SK-N-SH (cell line): Measurements from ENCODE around the gene CYP26B1. TPM values are rescaled to one million over a fixed set of nuclear protein-coding genes. Genes with fewer than 3 reads are reported as not detected.

Experiments used
- CTCF ChIA-PET: fragments of 300-600, 350-600 bp; formaldehyde crosslinking; extraction: SDS; loops from one replicate; lab custom pipeline; 2021; lab: Yijun Ruan, JAX
- POLR2A ChIA-PET: fragments of 350-600 bp; sonication (Branson Sonifier 250); formaldehyde crosslinking; extraction: SDS; loops from one replicate; lab custom pipeline; 2020; ENCODE audit warnings: antibody characterized with exemption, inconsistent platforms; lab: Yijun Ruan, JAX
- DNase-seq: peaks from one replicate; pipeline ENCODE4 v3.0.0; 2012
- H2AFZ ChIP-seq: fragments of 200-600 bp; sonication (generic); 2 replicates; pipeline ENCODE4 v1.8.1; 2016; ENCODE audit warnings: antibody characterized with exemption, mild to moderate bottlenecking, low read depth
- H3F3A ChIP-seq: fragments of 200-600 bp; sonication (generic); replicated peaks from 2 replicates; pipeline ENCODE3; 2016; ENCODE audit warnings: antibody characterized with exemption, mild to moderate bottlenecking; ENCODE audit not compliant: insufficient read depth
- H3K27ac ChIP-seq, 2 experiments: fragments of 200-500 bp in 1 of 2; fragments of 200-600 bp in 1 of 2; sonication (Bioruptor generic) in 1 of 2; sonication (generic), shearing (Covaris generic) in 1 of 2; 2 replicates each; pipeline versions ENCODE4 v1.5.1 to v1.6.1; 2014 to 2016; ENCODE audit warnings: low read depth in 2 of 2, inconsistent platforms in 1 of 2, low read length in 1 of 2, mild to moderate bottlenecking in 1 of 2, mixed read lengths in 1 of 2
- H3K27me3 ChIP-seq: fragments of 200-600 bp; sonication (generic), shearing (Covaris generic); 2 replicates; pipeline ENCODE4 v1.6.1; 2016; ENCODE audit warnings: mixed run types; ENCODE audit not compliant: insufficient read depth
- H3K36me3 ChIP-seq, 2 experiments: fragments of 200-500 bp in 1 of 2; fragments of 200-600 bp in 1 of 2; sonication (Bioruptor generic) in 1 of 2; sonication (generic) in 1 of 2; replicated peaks in 1 of 2; 2 replicates each; pipeline versions ENCODE3 to v1.5.1; 2014 to 2016; ENCODE audit warnings: low read length in 1 of 2, mild to moderate bottlenecking in 1 of 2; ENCODE audit not compliant: insufficient read depth in 2 of 2, control insufficient read depth in 1 of 2
- H3K4me1 ChIP-seq, 2 experiments: fragments of 200-500 bp in 1 of 2; fragments of 200-600 bp in 1 of 2; sonication (Bioruptor generic) in 1 of 2; sonication (generic), shearing (Covaris generic) in 1 of 2; 2 replicates each; pipeline versions ENCODE4 v1.5.1 to v1.6.1; 2014 to 2016; ENCODE audit warnings: low read depth in 1 of 2, low read length in 1 of 2, mixed run types in 1 of 2; ENCODE audit not compliant: insufficient read depth in 2 of 2, control insufficient read depth in 1 of 2
- H3K4me2 ChIP-seq: fragments of 200-600 bp; sonication (generic), shearing (Covaris generic); 2 replicates; pipeline ENCODE4 v1.6.1; 2017; ENCODE audit warnings: mixed run types
- H3K4me3 ChIP-seq, 2 experiments: fragments of 200-500 bp in 1 of 2; fragments of 200-600 bp in 1 of 2; sonication (Bioruptor generic) in 1 of 2; sonication (generic), shearing (Covaris generic) in 1 of 2; 2 replicates each; pipeline versions ENCODE4 v1.5.1 to v1.8.1; 2014 to 2016; ENCODE audit warnings: low read depth in 2 of 2, inconsistent platforms in 1 of 2, low read length in 1 of 2, mild to moderate bottlenecking in 1 of 2, mixed read lengths in 1 of 2, moderate library complexity in 1 of 2
- H3K79me2 ChIP-seq: fragments of 200-600 bp; sonication (generic); 2 replicates; pipeline ENCODE4 v1.8.1; 2017; ENCODE audit warnings: mild to moderate bottlenecking; ENCODE audit not compliant: insufficient read depth
- H3K9ac ChIP-seq: fragments of 200-600 bp; sonication (generic); 2 replicates; pipeline ENCODE4 v1.6.1; 2017; ENCODE audit warnings: mixed run types
- H3K9me2 ChIP-seq: fragments of 200-600 bp; sonication (generic); 2 replicates; pipeline ENCODE4 v1.6.1; 2017; ENCODE audit warnings: mixed run types
- H3K9me3 ChIP-seq: fragments of 200-600 bp; sonication (generic); 2 replicates; pipeline ENCODE4 v1.6.1; 2017; ENCODE audit warnings: mixed run types, mild to moderate bottlenecking, moderate library complexity
- H4K20me1 ChIP-seq: fragments of 200-600 bp; sonication (generic); 2 replicates; pipeline ENCODE4 v1.6.1; 2017; ENCODE audit warnings: mild to moderate bottlenecking, mixed run types; ENCODE audit not compliant: insufficient read depth
- EP300 ChIP-seq, 2 experiments: IDR thresholded peaks; 2 replicates each; pipeline versions ENCODE4 v1.4.0 to v1.6.1; 2012; ENCODE audit warnings: borderline replicate concordance in 1 of 2, low read depth in 1 of 2, low read length in 1 of 2
- EZH2phosphoT487 ChIP-seq: fragments of 200-600 bp; sonication (generic); IDR thresholded peaks from 2 replicates; pipeline ENCODE4 v1.6.1; 2017; ENCODE audit warnings: low read depth, mixed run types, mild to moderate bottlenecking, antibody characterized with exemption, moderate library complexity, borderline replicate concordance
- FOSL2 ChIP-seq: IDR thresholded peaks from 2 replicates; pipeline ENCODE4 v1.4.0; 2012; ENCODE audit warnings: low read depth, mild to moderate bottlenecking, moderate library complexity, borderline replicate concordance
- GATA2 ChIP-seq: sonication (generic); formaldehyde crosslinking; IDR thresholded peaks from 2 replicates; pipeline ENCODE4 v1.5.0; 2020; ENCODE audit warnings: mild to moderate bottlenecking, missing genetic modification reagents
- POLR2AphosphoS5 ChIP-seq: IDR thresholded peaks from 2 replicates; pipeline ENCODE4 v1.6.1; 2012; ENCODE audit warnings: low read depth, low read length
- REST ChIP-seq: IDR thresholded peaks from 2 replicates; pipeline ENCODE4 v1.6.1; 2012; ENCODE audit warnings: mild to moderate bottlenecking, low read depth, low read length, moderate library complexity
- SMC3 ChIP-seq: IDR thresholded peaks from 2 replicates; pipeline ENCODE4 v1.6.1; 2012; ENCODE audit warnings: low read depth, low read length, improper control_type of control experiment
- TCF12 ChIP-seq: IDR thresholded peaks from 2 replicates; pipeline ENCODE4 v1.4.0; 2012
- WGBS: methylation state at CpG from one replicate; pipeline ENCODE4 v1.1.6; 2017; ENCODE audit warnings: low lambda C conversion rate; 5-methylcytosine and 5-hydroxymethylcytosine counted together
- polyA plus RNA-seq, 3 experiments: library from polyadenylated mRNA; depleted of rRNA; stranded (reverse); fragments of >200 nt; gene quantifications; 2 replicates each; pipeline ENCODE4 v1.2.3, GENCODE V29; 2012

CYP26B1 gene
- polyA plus RNA-seq, 1 of the 3 experiments (the other 2 are of a cell fraction) = 0.33 TPM

GRCh38 chr2:72144632-72145288, 2.9 kb downstream of the CYP26B1 start:
- TF ChIP-seq POLR2AphosphoS5 (no peak), GATA2 (CRISPR knock-in tag) (no peak), EP300 (IDR thresholded peaks at IDR 0.05; ENCODE audit: borderline replicate concordance in 1 of 2, low read depth in 1 of 2, low read length in 1 of 2) (no peak), EZH2phosphoT487 (peak; percentile 72; the same call in 1 of the 2 replicates)
- TF ChIP-seq, all 33 proteins: peak for 1
- H3K36me3 ChIP-seq = no peaks in the 10 kb centered on the region
- H3K27ac ChIP-seq = no peak overlapping the region
- H4K20me1 ChIP-seq = no peaks in the 10 kb centered on the region
- H2AFZ ChIP-seq = peak overlapping the region; percentile 57; the same call in 1 of the 2 replicates
- H3K4me2 ChIP-seq = peak overlapping the region; percentile 79
- peaks cover 4 to 26% of the 10 kb centered on the region in 2 experiments; a peak in 2 of 4 replicates for H3K4me1 ChIP-seq
- peak; percentile 67 for DNase-seq
- no peaks in the 10 kb centered on the region for H3K79me2 ChIP-seq
- H3K9me3 ChIP-seq = no peaks in the 10 kb centered on the region
- H3K4me3 ChIP-seq = peak overlapping the region; percentile 15 to 41
- ChIA-PET POLR2A (no interaction called here), CTCF (interaction anchor here (0.5 to 0.7 kb wide), 2 partner anchors 417 to 599 kb away, joined by 3 read pairs; no protein-coding TSS in a partner anchor)
- H3K9me2 ChIP-seq = no peaks in the 10 kb centered on the region
- H3K27me3 ChIP-seq = peaks cover 55% of the 10 kb centered on the region
- WGBS = 2% methylated on average over 24 of the region's 63 CpGs
- no peaks in the 10 kb centered on the region for H3F3A ChIP-seq
- H3K9ac ChIP-seq = no peak overlapping the region

- DNase-seq = no peak
- TF ChIP-seq FOSL2 (no peak), SMC3 (no peak), TCF12 (no peak), REST (no peak)
- H3K27me3 ChIP-seq = peaks cover 50% of the 10 kb centered on the region
- no peaks in the 10 kb centered on the region for H3K36me3 ChIP-seq
- H3K9me2 ChIP-seq = no peaks in the 10 kb centered on the region
- H4K20me1 ChIP-seq = no peaks in the 10 kb centered on the region
- 0 out of 2 replicates have a peak overlapping the region, but pooled peaks have one; percentile 79 for H3K4me2 ChIP-seq
- no peak overlapping the region for H3K27ac ChIP-seq
- H3K79me2 ChIP-seq = no peaks in the 10 kb centered on the region
- no peak overlapping the region for H2AFZ ChIP-seq
- CTCF ChIA-PET = no interaction called here
- no peaks in the 10 kb centered on the region for H3F3A ChIP-seq
- no peak overlapping the region for H3K9ac ChIP-seq
- no peaks in the 10 kb centered on the region for H3K9me3 ChIP-seq
- POLR2A ChIA-PET = no interaction called here
- H3K4me3 ChIP-seq = peak overlapping the region in 1 of 2 experiments; percentile 15; a peak in 1 of 4 replicates
- peaks cover 0 to 21% of the 10 kb centered on the region in 2 experiments; a peak in 2 of 4 replicates for H3K4me1 ChIP-seq
- 24% methylated on average over 9 of the region's 23 CpGs for WGBS
Measured at GRCh38 chr2:72144274-72144631, 3.4 kb downstream of the CYP26B1 start.
